Measurements from ENCODE around the gene LRP1. TPM values are rescaled to one million over a fixed set of nuclear protein-coding genes. Genes with fewer than 3 reads are reported as not detected.
A peak's percentile ranks its signal among the peaks of the same experiment; 100 is the strongest.

The LRP1 gene
- total RNA-seq, 4 donors from 2014 or later = 128 to 312 (median 207) TPM

GRCh38 chr12:57154076-57154475 lies 25.8 kb downstream of the LRP1 start:
- TF ChIP-seq CTCF (IDR thresholded peaks at IDR 0.05) (no peak), POLR2A (IDR thresholded peaks at IDR 0.05) (no peak)
- H3K9me3 ChIP-seq = no peaks in the 10 kb centered on the region
- H3K27me3 ChIP-seq = no peaks in the 10 kb centered on the region
- peaks cover 0 to 40% (median 6%) of the 10 kb centered on the region in 4 donors for H3K4me1 ChIP-seq
- H3K27ac ChIP-seq = peak overlapping the region in 1 of 4 donors; percentile 19
- DNase-seq = no peak
- H3K4me3 ChIP-seq = no peak overlapping the region
- H3K36me3 ChIP-seq = peaks cover 0 to 54% (median 0%) of the 10 kb centered on the region in 3 donors

GRCh38 chr12:57154804-57155434 lies 26.6 kb downstream of the LRP1 start:
- Histone ChIP-seq H3K4me3 (no peak overlapping the region), H3K36me3 (peaks cover 0 to 63% (median 0%) of the 10 kb centered on the region in 3 donors), H3K9me3 (no peaks in the 10 kb centered on the region), H3K27me3 (no peaks in the 10 kb centered on the region), H3K27ac (peak overlapping the region in 1 of 4 donors; percentile 19), H3K4me1 (peaks cover 0 to 31% (median 2%) of the 10 kb centered on the region in 4 donors)
- TF ChIP-seq CTCF (IDR thresholded peaks at IDR 0.05) = no peak
- TF ChIP-seq POLR2A (IDR thresholded peaks at IDR 0.05) = no peak
- DNase-seq = no peak

- Histone ChIP-seq H3K4me3 (no peak overlapping the region), H3K4me1 (peaks cover 0 to 14% (median 0%) of the 10 kb centered on the region in 4 donors), H3K36me3 (peaks cover 0 to 82% (median 0%) of the 10 kb centered on the region in 3 donors), H3K27me3 (no peaks in the 10 kb centered on the region), H3K27ac (no peak overlapping the region), H3K9me3 (no peaks in the 10 kb centered on the region)
- DNase-seq = no peak
- TF ChIP-seq POLR2A (IDR thresholded peaks at IDR 0.05) = no peak
- no peak for TF ChIP-seq CTCF (IDR thresholded peaks at IDR 0.05)
Measured at GRCh38 chr12:57156701-57157403, 28.6 kb downstream of the LRP1 start.

- Histone ChIP-seq H3K9me3 (no peaks in the 10 kb centered on the region), H3K27ac (no peak overlapping the region), H3K4me1 (peaks cover 0 to 5% (median 0%) of the 10 kb centered on the region in 4 donors), H3K36me3 (peaks cover 0 to 91% (median 0%) of the 10 kb centered on the region in 3 donors), H3K27me3 (no peaks in the 10 kb centered on the region), H3K4me3 (no peak overlapping the region)
- TF ChIP-seq POLR2A (IDR thresholded peaks at IDR 0.05) = no peak
- TF ChIP-seq CTCF (IDR thresholded peaks at IDR 0.05) = no peak
- no peak for DNase-seq
Measured at GRCh38 chr12:57157588-57158173, 29.4 kb downstream of the LRP1 start.

- no peak for DNase-seq
- no peak for TF ChIP-seq POLR2A (IDR thresholded peaks at IDR 0.05)
- Histone ChIP-seq H3K27ac (peak overlapping the region in 1 of 4 donors; percentile 5), H3K9me3 (no peaks in the 10 kb centered on the region), H3K4me3 (no peak overlapping the region), H3K4me1 (peaks cover 0 to under 1% (median 0%) of the 10 kb centered on the region in 4 donors), H3K27me3 (no peaks in the 10 kb centered on the region), H3K36me3 (peaks cover 0 to 96% (median 0%) of the 10 kb centered on the region in 3 donors)
Measured at GRCh38 chr12:57158186-57158585, 29.9 kb downstream of the LRP1 start.

GRCh38 chr12:57158665-57159064 lies 30.4 kb downstream of the LRP1 start:
- Histone ChIP-seq H3K36me3 (peaks cover 0 to 97% (median 0%) of the 10 kb centered on the region in 3 donors), H3K9me3 (no peaks in the 10 kb centered on the region), H3K27ac (peak overlapping the region in 1 of 4 donors; percentile 5), H3K4me3 (no peak overlapping the region), H3K27me3 (no peaks in the 10 kb centered on the region), H3K4me1 (no peaks in the 10 kb centered on the region)
- no peak for DNase-seq
- TF ChIP-seq POLR2A (IDR thresholded peaks at IDR 0.05) (no peak), CTCF (IDR thresholded peaks at IDR 0.05) (no peak)

All from Peyer's patch (tissue), 4 donors.